C4-2B (cell line): ENCODE measurements around the gene GPR150.

Source experiments
- H3K27ac ChIP-seq: fragments of 450-650 bp; 2 replicates; pipeline ENCODE4 v1.5.1; 2017
- CTCF ChIP-seq: fragments of 450-650 bp; conservative IDR thresholded peaks from 2 replicates; pipeline ENCODE4 v1.5.1; 2017; ENCODE audit warnings: mild to moderate bottlenecking
- ZFX ChIP-seq: fragments of 450-650 bp; IDR thresholded peaks from 2 replicates; pipeline ENCODE4 v1.6.1; 2017

GPR150 gene

DNA sequence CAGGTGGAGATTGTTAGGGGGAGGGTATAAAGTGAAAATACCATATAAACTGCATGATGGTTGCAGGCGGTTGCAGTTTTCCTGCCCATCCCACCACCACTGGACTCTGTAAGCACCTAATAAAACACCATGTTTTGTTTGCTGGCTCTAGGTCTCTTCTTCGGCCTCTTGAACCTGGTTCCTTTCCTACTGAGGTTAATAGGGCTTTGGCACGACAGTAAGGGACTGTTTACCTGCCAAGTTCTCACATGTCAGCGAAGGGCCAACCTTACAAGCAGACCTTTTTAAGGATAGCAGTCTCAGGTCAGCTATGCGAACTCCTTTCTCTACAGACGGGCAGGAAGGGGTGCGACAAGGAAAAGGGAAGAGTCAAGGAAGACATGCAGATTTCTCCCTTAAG lies 23.3 kb downstream of the GPR150 start:
- TF ChIP-seq ZFX (no peak), CTCF (no peak)

DNA sequence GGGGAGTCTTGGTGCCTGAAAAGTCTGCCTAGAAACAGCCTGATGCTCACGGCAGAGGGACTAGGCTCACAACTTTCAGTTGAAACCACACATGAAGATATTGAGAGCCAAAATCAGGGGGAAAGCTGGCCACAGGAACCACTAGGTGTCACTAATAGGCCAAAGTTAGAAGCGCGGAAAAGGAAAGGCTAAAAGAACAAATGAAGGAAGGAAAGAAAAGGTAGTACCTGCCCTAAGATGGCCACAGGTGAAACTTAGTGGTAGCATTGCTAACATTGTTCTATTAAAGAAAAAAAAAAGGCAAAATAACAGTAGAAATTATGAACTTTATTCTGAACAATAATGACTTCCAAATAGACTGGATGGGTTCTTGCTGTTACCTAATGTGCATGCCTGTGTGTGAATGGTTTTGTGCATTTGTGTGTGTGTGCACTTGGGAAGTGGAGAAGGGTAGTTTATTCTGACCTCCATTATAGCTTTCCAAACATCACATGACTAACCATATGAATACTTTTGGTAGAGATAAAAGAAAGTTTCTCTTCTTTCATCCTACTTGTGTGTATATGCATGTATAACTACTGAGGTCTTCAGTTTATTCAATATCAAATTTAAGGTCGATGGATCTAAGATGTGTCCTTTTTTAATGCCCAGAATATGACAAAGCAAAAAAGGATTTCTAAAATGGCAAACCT lies 24.6 kb downstream of the GPR150 start:
- H3K27ac ChIP-seq = no peak overlapping the region; the same call in 1 of the 2 replicates
- TF ChIP-seq CTCF (peak; percentile 95), ZFX (no peak)

More for the DNA sequence above, 23.3 kb downstream of the GPR150 start:
- H3K27ac ChIP-seq = peak overlapping the region; percentile 5; the same call in 1 of the 2 replicates

GRCh38 chr5:95646226-95646568 lies 26.3 kb downstream of the GPR150 start:
- H3K27ac ChIP-seq = peak overlapping the region; percentile 30

GRCh38 chr5:95646569-95647431 lies 26.9 kb downstream of the GPR150 start, which contains the start of gene RFESD:
Gene RFESD (plus strand): TSS chr5:95646777. CDS start chr5:95652272, 5,495 bp downstream.
- H3K27ac ChIP-seq = peak within 1 kb of the TSS; percentile 70
- TF ChIP-seq ZFX = peak; percentile 30; the same call in 1 of the 2 replicates
- peak; percentile 26; the same call in 1 of the 2 replicates for TF ChIP-seq CTCF

- no peak overlapping the region for H3K27ac ChIP-seq
- TF ChIP-seq CTCF (no peak), ZFX (no peak)
Observed at GRCh38 chr5:95647886-95648860, 28.3 kb downstream of the GPR150 start.

DNA sequence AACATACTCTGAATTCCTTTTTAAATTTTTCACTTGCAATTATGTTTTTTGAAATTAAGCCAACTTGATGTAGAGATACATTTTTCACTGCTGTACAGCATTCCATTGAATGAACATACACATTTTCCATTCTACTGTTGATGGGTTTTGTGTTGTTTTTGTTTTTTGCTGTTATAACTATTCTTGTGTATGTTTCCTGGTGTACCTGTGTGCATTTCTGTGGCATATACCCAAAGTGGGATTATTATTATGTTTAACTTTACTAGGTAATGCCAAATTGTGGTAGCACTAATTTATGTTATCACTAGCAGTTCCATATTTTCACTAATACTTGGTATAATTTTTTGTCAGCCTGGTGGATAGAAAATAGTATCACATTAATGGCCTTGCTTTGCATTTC lies 29.4 kb downstream of the GPR150 start:
- H3K27ac ChIP-seq = no peak overlapping the region
- TF ChIP-seq ZFX = no peak
- TF ChIP-seq CTCF = no peak

DNA sequence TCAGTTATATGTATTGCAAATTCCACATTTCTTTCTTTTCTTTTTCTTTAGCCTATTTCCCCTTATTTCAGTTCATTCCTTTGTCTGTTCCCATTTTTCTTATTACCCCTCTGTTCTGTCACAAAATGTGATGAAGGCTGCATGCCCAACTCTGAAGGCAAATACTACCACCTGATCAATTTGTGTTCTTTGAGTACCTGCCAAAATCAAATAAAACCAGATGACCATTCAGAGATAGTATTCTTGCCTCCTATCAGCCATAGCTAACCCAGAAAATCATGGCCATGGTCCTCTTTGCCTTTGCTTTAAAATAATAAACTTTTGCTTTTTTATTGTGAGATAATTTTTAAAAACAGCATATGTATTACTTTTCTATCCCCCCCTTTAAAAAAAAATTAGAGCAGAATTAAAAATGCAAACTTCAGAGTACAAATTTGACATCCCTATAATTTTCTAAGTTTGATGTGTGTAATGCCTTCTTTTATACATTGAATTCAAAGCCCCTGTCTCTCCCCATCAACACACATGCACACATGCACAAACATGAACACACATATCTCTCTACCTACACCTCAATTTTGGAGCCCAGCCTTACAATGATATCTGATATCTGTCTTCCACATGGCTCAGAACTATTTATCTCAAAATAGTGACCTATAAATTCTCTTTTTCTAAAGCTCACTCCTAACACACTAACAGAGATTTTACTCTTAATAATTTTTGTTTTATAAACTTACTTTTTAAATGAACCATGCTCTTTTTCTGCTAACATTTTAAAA lies 30.1 kb downstream of the GPR150 start:
- no peak overlapping the region for H3K27ac ChIP-seq
- TF ChIP-seq CTCF (no peak), ZFX (no peak)
